Heart left ventricle (tissue), 13 donors: Measurements from ENCODE around the gene DNMT3A.

Experiments used
- CTCF ChIP-seq, 12 donors: fragments of 200-600 bp; sonication (generic) in 4 of 12; IDR thresholded peaks; one replicate each; pipeline versions ENCODE4 v1.5.0 to v1.8.0; 2018 to 2022; ENCODE audit warnings: antibody characterized with exemption in 12 of 12, mild to moderate bottlenecking in 5 of 12
- POLR2A ChIP-seq, 2 donors: fragments of 450-650 bp; IDR thresholded peaks; one replicate each; pipeline ENCODE4 v1.6.1; 2017; ENCODE audit warnings: antibody characterized with exemption in 2 of 2, mild to moderate bottlenecking in 2 of 2, moderate library complexity in 2 of 2
- donor health status: ischemic (EF 13 %, LVEDD 7.1; RV severe dilation, severe dysfunction).
- donor health status: DM: no; HTN: yes; CAD: no.
- donor health status: DM: no; HTN: no; CAD: no.
- donor health status: ischemic (EF 25% LVEDD 6.9; RV normal size, moderate dysfunction).
- donor health status: ischemic (EF 25% LVEDD 5.7; RV mildly dilated, moderate dysfunction).
- donor health status: ischemic (EF 35%, LVEDD 5.7; RV mildly dilated, moderate dysfunction).
- donor health status: nonischemic (EF 11% LVEDD 7.7; RV severe dilation, severe dysfunction).
- donor health status: DM: yes; HTN: yes; CAD: no.
- donor health status: PGD.
- donor health status: ischemic (EF 29% LVEDD 5.4; RV normal size, mild dysfunction).
- donor health status: nonischemic (EF 23%, LVEDD 6.1; RV moderate dilation, normal function).

DNA sequence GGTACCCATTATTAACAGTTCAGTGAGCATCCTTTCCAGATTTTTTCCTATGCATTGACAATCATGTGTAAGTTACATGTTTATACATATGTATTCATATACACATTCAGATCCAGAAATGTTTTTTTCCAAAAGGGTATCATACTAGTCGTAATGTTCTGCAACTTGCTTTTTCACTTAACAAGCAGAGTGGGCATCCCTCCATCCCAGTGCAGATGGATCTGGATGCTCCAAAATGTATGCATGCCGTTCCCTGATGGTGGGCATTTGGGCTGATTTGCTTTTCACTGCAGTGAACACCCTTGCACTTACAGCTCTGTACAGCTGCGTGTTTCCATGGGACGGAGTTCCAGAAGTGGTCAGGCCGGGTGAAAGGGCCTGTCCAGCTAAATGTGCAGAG is 57.0 kb downstream of the DNMT3A start:
- TF ChIP-seq CTCF (IDR thresholded peaks at IDR 0.05) = no peak
- no peak for TF ChIP-seq POLR2A (IDR thresholded peaks at IDR 0.05)
